Measurements from ENCODE around the gene ABTB2.
"Not testable (repeated sequence)": the region's sequence is repeated elsewhere in the genome, so short reads cannot be mapped to it uniquely, and the experiment has no call there.

The ABTB2 gene

GRCh38 chr11:34185926-34186841 is 171.6 kb downstream of the ABTB2 start:
- DNase-seq (ENCODE audit: low spot score), result no peak

GRCh38 chr11:34184505-34185015 is 173.2 kb downstream of the ABTB2 start:
- DNase-seq (ENCODE audit: low spot score), result no peak

- no peak for DNase-seq (ENCODE audit: low spot score)
Observed at GRCh38 chr11:34183848-34184391, 173.9 kb downstream of the ABTB2 start.

GRCh38 chr11:34182921-34183685 is 174.7 kb downstream of the ABTB2 start:
- DNase-seq (ENCODE audit: low spot score), result no peak

DNA sequence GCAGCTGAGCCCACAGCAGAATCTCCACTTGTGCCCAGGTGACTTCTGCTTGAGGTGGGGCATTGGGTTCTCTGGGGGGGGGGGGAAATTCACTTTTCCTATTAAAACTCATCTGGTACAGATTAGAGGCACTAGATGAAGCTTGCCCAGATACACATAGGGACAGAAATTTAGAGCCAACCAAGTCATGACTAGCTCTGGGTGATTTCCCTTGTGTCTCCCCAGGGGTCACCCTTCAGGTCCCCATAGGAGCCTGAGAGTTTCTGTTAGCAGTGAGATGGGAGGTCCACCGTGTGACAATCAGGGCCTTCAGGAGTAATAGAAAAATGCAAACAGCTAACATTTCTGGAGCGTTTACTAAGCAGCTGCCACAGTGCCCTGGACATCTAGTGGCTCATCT is 175.4 kb downstream of the ABTB2 start:
- DNase-seq (ENCODE audit: low spot score), result no peak

DNA sequence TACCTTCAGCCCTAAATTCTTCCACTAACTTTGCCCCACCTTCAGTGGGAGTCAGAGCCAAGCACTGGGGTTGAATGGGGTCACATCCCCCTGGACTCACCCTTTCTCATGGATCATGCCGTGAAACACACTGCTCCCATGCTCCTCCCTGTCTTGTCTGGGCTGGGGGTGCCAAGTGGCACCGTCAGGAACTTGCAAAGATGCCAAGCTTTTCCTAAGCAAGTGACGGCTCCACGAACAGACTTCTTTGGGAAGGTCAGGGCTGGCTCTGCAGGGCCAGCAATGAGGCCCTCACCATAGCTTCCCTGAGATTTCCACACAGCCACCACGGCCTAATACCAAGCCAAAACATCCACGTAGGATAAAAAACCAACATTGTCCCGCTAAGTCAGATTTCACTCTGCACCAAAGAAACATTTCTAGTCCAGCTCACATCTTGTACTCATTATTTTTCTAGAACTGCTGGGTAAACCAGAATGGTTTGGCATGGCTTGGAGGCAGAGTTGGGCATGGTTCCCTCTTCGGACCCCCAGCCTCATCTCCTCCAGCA is 175.9 kb downstream of the ABTB2 start:
- no peak for DNase-seq (ENCODE audit: low spot score)

DNA sequence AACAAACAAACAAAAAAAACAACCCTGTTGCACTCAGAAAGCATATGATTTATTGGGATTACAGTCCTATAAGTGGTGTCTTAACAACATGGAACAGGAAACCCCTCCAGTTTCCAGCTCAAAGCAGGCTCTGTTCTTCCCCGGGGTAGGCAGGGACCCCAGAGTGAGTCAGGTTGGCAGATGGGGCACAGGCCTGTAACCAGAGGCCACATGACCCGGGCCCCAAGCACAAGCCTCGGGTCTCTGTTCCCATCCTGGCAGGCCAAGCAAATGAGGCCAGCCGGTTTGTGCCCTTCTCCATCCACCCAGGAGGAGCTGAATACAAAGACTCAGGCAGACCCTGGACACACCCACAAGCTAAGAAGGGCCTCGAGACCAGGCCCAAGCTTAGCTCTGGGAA is 176.6 kb downstream of the ABTB2 start:
- no peak for DNase-seq (ENCODE audit: low spot score)

DNA sequence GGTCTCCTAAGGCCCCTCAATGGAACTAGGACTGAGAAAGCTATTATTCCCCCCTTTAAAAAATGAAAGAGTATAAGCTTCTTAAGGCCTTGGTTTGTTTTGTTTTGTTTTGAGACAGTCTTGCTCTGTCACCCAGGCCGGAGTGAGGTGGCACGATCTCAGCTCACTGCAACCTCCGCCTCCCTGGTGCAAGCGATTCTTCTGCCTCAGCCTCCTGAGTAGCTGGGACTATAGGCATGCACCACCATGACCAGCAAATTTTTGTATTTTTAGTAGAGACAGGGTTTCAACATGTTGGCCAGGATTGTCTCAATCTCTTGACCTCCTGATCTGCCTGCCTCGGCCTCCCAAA is 177.0 kb downstream of the ABTB2 start:
- not testable (repeated sequence) for DNase-seq (ENCODE audit: low spot score)

- DNase-seq (ENCODE audit: low spot score), result peak; percentile 34
Observed at GRCh38 chr11:34180040-34180813, 177.6 kb downstream of the ABTB2 start.

GRCh38 chr11:34179026-34179675 is 178.7 kb downstream of the ABTB2 start:
- no peak for DNase-seq (ENCODE audit: low spot score)

- DNase-seq (ENCODE audit: low spot score), result no peak
Observed at GRCh38 chr11:34178209-34178821, 179.5 kb downstream of the ABTB2 start.

DNA sequence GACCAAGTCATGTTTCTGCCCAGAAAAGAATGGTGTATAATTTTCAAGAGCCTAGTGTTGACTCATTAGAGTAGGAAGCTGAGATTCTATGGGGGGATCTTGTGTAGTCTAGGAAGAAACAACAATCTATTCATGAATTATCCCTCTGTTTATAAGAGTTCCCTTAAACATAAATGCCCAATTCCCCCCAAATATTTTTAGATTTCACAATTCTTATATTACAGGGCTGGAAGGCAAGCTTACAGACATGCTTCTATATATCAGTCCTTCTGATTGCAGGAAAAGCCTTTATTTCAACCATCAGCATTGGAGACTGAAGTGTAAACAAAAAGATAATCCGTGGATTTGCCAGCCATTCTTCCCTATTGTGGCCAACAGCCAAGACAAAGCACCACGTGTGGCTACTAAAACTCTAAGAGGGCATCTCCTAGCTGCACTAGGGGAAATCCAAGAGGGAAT is 181.0 kb downstream of the ABTB2 start:
- DNase-seq (ENCODE audit: low spot score), result peak; percentile 25

DNA sequence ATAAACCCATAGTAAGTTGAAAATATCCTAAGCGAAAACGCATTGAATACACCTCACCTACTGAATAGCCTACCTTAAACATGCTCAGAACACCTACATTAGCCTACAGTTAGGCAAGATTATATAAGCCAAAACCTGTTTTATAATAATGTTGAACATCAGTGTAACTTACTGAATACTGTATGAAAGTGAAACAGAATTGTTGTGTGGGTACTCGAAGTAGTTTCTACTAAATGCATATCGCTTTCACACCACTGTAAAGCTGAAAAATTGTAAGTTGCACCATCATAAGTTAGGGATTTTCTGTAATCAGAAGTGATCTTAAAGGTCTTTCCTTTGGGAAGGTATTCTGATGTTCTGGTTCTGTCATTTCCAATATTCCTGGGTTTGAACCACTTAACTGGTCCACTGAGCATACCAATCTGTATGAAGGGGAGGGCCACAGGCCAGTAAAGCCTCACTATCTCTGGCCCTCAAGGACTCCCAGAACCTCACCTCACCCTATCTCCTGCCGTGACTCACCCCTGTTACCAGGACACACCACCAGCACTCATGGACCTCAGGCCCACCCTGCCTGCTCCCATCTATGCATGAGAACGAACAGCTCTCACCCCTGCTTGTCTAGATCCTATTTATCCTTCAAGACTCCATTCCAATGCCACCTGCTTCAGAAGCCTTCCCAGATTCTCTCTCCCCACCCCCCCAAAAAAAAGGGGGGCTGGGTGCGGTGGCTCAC is 182.4 kb downstream of the ABTB2 start:
- DNase-seq (ENCODE audit: low spot score), result no peak

DNA sequence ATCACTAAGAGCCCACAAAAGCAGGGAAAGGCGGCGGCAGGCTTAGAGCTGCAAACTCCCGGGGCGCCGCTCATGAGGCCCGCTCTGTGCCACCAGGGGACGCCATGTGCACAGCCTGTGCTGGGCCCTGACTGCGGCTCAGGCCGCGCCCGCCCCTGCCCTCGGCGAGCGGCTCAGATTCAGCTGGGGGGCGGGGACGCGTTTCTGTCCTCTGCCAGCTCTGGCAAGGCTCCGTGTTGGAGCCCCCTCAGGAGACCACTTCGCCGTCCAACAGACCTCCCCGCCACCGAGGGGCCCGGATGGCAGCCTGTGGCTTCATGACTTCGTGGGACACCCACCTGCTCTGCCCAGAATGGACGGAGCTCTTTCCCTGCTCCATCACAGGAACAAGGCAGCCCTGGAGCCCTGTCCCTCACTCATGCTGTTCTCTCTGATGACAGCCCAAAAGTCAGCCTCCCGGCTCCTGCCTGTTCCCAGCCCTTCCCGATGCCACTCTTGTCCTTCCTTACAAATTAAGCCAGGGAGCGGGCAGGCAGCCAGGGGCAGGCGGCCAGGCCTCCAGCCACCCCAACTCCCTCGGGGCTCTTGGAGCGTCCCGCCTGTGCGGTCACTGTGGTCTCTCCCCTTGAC is 183.3 kb downstream of the ABTB2 start:
- DNase-seq (ENCODE audit: low spot score), result peak; percentile 67

DNA sequence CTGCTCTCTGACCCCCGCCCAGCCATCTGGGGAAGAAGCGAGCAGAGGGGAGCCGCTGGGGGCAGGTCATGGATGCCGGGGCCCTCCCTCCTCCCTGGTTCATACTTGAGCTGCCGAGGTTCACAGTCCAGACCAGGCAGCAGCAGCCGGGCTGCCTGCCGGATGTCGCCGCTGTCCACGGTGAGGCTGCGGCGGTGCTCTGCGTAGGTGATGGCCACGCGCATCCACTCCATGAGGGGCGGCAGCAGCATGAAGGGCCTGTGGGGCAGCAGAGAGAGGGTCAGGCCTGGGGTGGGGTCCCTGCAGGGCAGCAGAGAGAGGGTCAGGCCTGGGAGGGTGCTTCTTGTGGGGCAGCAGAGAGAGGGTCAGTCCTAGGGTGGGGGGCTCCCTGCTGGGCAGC is 184.8 kb downstream of the ABTB2 start:
- DNase-seq (ENCODE audit: low spot score), result no peak

DNA sequence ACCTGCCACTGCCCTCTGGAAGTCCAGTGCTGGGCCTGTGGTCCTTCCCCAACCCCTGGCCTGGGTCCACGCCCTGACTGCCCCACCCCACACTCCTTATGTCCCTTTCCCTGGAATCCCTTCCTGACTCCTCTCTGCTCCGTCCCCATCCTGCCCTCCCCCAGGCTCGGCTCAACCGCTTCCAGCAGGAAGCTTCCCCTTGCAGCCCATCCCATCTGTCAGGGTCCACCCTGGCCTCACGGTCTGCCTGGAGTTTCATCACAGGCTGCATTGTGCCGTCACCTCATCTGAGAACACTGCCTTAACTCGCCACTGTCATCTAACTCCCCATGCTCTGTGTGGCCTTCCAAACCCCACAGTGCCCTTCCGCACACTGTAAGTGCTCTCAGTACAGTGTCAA is 188.1 kb downstream of the ABTB2 start:
- no peak for DNase-seq (ENCODE audit: low spot score)

GRCh38 chr11:34168642-34169420 is 189.0 kb downstream of the ABTB2 start:
- DNase-seq (ENCODE audit: low spot score), result no peak

GRCh38 chr11:34167961-34168360 is 189.8 kb downstream of the ABTB2 start:
- no peak for DNase-seq (ENCODE audit: low spot score)
